CD8-positive, alpha-beta memory T cell (primary cell): ENCODE data around the gene KLHL42. TPM values are rescaled to one million over a fixed set of nuclear protein-coding genes. Genes with fewer than 3 reads are reported as not detected.
"Not testable (repeated sequence)": the region's sequence is repeated elsewhere in the genome, so short reads cannot be mapped to it uniquely, and the experiment has no call there.

ENCODE experiments used
- CTCF ChIA-PET: fragments of 350-600 bp; sonication (Branson Sonifier 250); formaldehyde crosslinking; loops from one replicate; lab custom pipeline; 2021; ENCODE audit warnings: antibody characterized with exemption; lab: Charles Lee
- POLR2A ChIA-PET: fragments of 350-600 bp; sonication (Branson Sonifier 250); formaldehyde crosslinking; loops from one replicate; lab custom pipeline; 2021; ENCODE audit warnings: antibody characterized with exemption; lab: Charles Lee
- DNase-seq, 5 donors: peaks; one replicate each; pipeline versions ENCODE4 v3.0.0 to v3.0.0-alpha.2; 2020 to 2022; ENCODE audit warnings: mixed read lengths in 1 of 5
- H3K27ac ChIP-seq: one replicate; pipeline ENCODE4 v1.7.0; 2013; ENCODE audit warnings: low read depth, mild to moderate bottlenecking, low read length, moderate library complexity
- H3K27me3 ChIP-seq: 2 replicates; pipeline ENCODE4 v1.7.0; 2013; ENCODE audit warnings: low read length, mild to moderate bottlenecking; ENCODE audit not compliant: insufficient read depth, poor library complexity, severe bottlenecking
- H3K36me3 ChIP-seq: 2 replicates; pipeline ENCODE4 v1.7.0; 2013; ENCODE audit warnings: mild to moderate bottlenecking, low read length, moderate library complexity; ENCODE audit not compliant: insufficient read depth
- H3K4me1 ChIP-seq: 2 replicates; pipeline ENCODE4 v1.7.0; 2013; ENCODE audit warnings: mild to moderate bottlenecking, low read length, moderate library complexity; ENCODE audit not compliant: insufficient read depth
- H3K4me3 ChIP-seq: 2 replicates; pipeline ENCODE4 v1.7.0; 2013; ENCODE audit warnings: mild to moderate bottlenecking, low read length
- H3K9me3 ChIP-seq: 2 replicates; pipeline ENCODE4 v1.7.0; 2013; ENCODE audit warnings: mild to moderate bottlenecking, low read length
- H3K27ac Mint-ChIP-seq, 8 donors: one replicate each; pipeline ENCODE4 v1.8.0; 2020 to 2021; ENCODE audit warnings: mixed read lengths in 8 of 8, mild to moderate bottlenecking in 6 of 8, inconsistent platforms in 3 of 8, moderate library complexity in 3 of 8
- H3K27me3 Mint-ChIP-seq, 2 donors: one replicate each; pipeline ENCODE4 v1.8.0; 2020 to 2021; ENCODE audit warnings: mixed read lengths in 2 of 2, mild to moderate bottlenecking in 1 of 2, moderate library complexity in 1 of 2
- H3K36me3 Mint-ChIP-seq, 3 donors: one replicate each; pipeline ENCODE4 v1.8.0; 2020 to 2021; ENCODE audit warnings: mixed read lengths in 3 of 3, inconsistent platforms in 1 of 3, mild to moderate bottlenecking in 1 of 3
- H3K4me1 Mint-ChIP-seq, 3 donors: one replicate each; pipeline ENCODE4 v1.8.0; 2020 to 2021; ENCODE audit warnings: mixed read lengths in 3 of 3, inconsistent platforms in 1 of 3, mild to moderate bottlenecking in 1 of 3
- H3K4me3 Mint-ChIP-seq, 7 donors: one replicate each; pipeline ENCODE4 v1.8.0; 2020 to 2021; ENCODE audit warnings: mixed read lengths in 7 of 7, mild to moderate bottlenecking in 6 of 7, moderate library complexity in 4 of 7, inconsistent platforms in 2 of 7
- H3K9me3 Mint-ChIP-seq, 5 donors: one replicate each; pipeline ENCODE4 v1.8.0; 2020 to 2022; ENCODE audit warnings: mixed read lengths in 5 of 5, mild to moderate bottlenecking in 3 of 5, moderate library complexity in 2 of 5, inconsistent platforms in 1 of 5
- polyA plus RNA-seq: library from polyadenylated mRNA; unstranded; fragments of 300-500 nt; fragmentation: Illumina TruSeq; gene quantifications from one replicate; pipeline ENCODE4 v1.2.3, GENCODE V29; 2021
- total RNA-seq, 2 experiments: library from RNA; stranded (reverse); gene quantifications; one replicate each; pipeline ENCODE4 v1.2.3, GENCODE V29; 2021

KLHL42 gene
- total and polyA plus RNA-seq, 3 experiments from 2014 or later: 9.5 to 14.1 (median 14.1) TPM

GRCh38 chr12:27840229-27840999, 60.4 kb downstream of the KLHL42 start:
- Mint-ChIP-seq H3K4me1 (no peaks in the 10 kb centered on the region), H3K4me3 (no peak overlapping the region), H3K27ac (peak overlapping the region in 1 of 8 donors; percentile 13), H3K9me3 (no peaks in the 10 kb centered on the region), H3K27me3 (no peaks in the 10 kb centered on the region), H3K36me3 (no peaks in the 10 kb centered on the region)
- no peaks in the 10 kb centered on the region for H3K9me3 ChIP-seq
- POLR2A ChIA-PET: no interaction called here
- no peak for DNase-seq
- CTCF ChIA-PET: no interaction called here
- H3K4me1 ChIP-seq: no peaks in the 10 kb centered on the region
- no peak overlapping the region for H3K27ac ChIP-seq
- H3K27me3 ChIP-seq: no peaks in the 10 kb centered on the region
- H3K4me3 ChIP-seq: no peak overlapping the region
- H3K36me3 ChIP-seq: no peaks in the 10 kb centered on the region

GRCh38 chr12:27841392-27841882, 61.4 kb downstream of the KLHL42 start:
- H3K27me3 ChIP-seq: no peaks in the 10 kb centered on the region
- Mint-ChIP-seq H3K27ac (no peak overlapping the region), H3K36me3 (no peaks in the 10 kb centered on the region), H3K9me3 (no peaks in the 10 kb centered on the region), H3K4me1 (no peaks in the 10 kb centered on the region), H3K27me3 (peaks cover 0 to 2% of the 10 kb centered on the region in 2 donors), H3K4me3 (no peak overlapping the region)
- no peaks in the 10 kb centered on the region for H3K36me3 ChIP-seq
- no peaks in the 10 kb centered on the region for H3K9me3 ChIP-seq
- no peaks in the 10 kb centered on the region for H3K4me1 ChIP-seq
- ChIA-PET POLR2A (no interaction called here), CTCF (no interaction called here)
- no peak for DNase-seq
- no peak overlapping the region for H3K27ac ChIP-seq
- H3K4me3 ChIP-seq: no peak overlapping the region

GRCh38 chr12:27843714-27844245, 63.7 kb downstream of the KLHL42 start:
- no peak for DNase-seq
- no peaks in the 10 kb centered on the region for H3K9me3 Mint-ChIP-seq
- H3K4me1 Mint-ChIP-seq: no peaks in the 10 kb centered on the region
- ChIA-PET POLR2A (no interaction called here), CTCF (interaction anchor here (1.2 kb wide), 1 partner anchor 22 kb away, joined by 3 read pairs; no protein-coding TSS in a partner anchor)
- Histone ChIP-seq H3K27me3 (no peaks in the 10 kb centered on the region), H3K36me3 (no peaks in the 10 kb centered on the region), H3K27ac (no peak overlapping the region), H3K4me3 (no peak overlapping the region), H3K4me1 (no peaks in the 10 kb centered on the region), H3K9me3 (no peaks in the 10 kb centered on the region)
- peaks cover 0 to 1% (median 0%) of the 10 kb centered on the region in 3 donors for H3K36me3 Mint-ChIP-seq
- H3K27me3 Mint-ChIP-seq: peaks cover 3 to 17% of the 10 kb centered on the region in 2 donors
- H3K4me3 Mint-ChIP-seq: no peak overlapping the region
- peak overlapping the region in 1 of 8 donors; percentile 10 for H3K27ac Mint-ChIP-seq

- no peak overlapping the region for H3K4me3 ChIP-seq
- POLR2A ChIA-PET: no interaction called here
- CTCF ChIA-PET: interaction anchor here (1.2 kb wide), 1 partner anchor 22 kb away, joined by 3 read pairs; no protein-coding TSS in a partner anchor
- H3K4me1 Mint-ChIP-seq: no peaks in the 10 kb centered on the region
- H3K4me1 ChIP-seq: no peaks in the 10 kb centered on the region
- peaks cover 0 to 5% (median 5%) of the 10 kb centered on the region in 3 donors for H3K36me3 Mint-ChIP-seq
- no peak overlapping the region for H3K4me3 Mint-ChIP-seq
- H3K27ac ChIP-seq: no peak overlapping the region
- no peak for DNase-seq
- no peaks in the 10 kb centered on the region for H3K9me3 ChIP-seq
- H3K27me3 Mint-ChIP-seq: peaks cover 3 to 21% of the 10 kb centered on the region in 2 donors
- peak overlapping the region in 1 of 8 donors; percentile 12 for H3K27ac Mint-ChIP-seq
- no peaks in the 10 kb centered on the region for H3K27me3 ChIP-seq
- H3K36me3 ChIP-seq: no peaks in the 10 kb centered on the region
- peaks cover 0 to 5% (median 0%) of the 10 kb centered on the region in 5 donors for H3K9me3 Mint-ChIP-seq
Measured at GRCh38 chr12:27844366-27845090, 64.5 kb downstream of the KLHL42 start.

GRCh38 chr12:27845187-27845586, 65.2 kb downstream of the KLHL42 start:
- H3K27me3 ChIP-seq: no peaks in the 10 kb centered on the region
- no peak overlapping the region for H3K4me3 ChIP-seq
- Mint-ChIP-seq H3K27me3 (peaks cover 3 to 24% of the 10 kb centered on the region in 2 donors), H3K9me3 (peaks cover 0 to 5% (median 4%) of the 10 kb centered on the region in 5 donors), H3K27ac (no peak overlapping the region), H3K36me3 (peaks cover 0 to 5% (median 5%) of the 10 kb centered on the region in 3 donors), H3K4me3 (no peak overlapping the region), H3K4me1 (no peaks in the 10 kb centered on the region)
- no peaks in the 10 kb centered on the region for H3K36me3 ChIP-seq
- no peak for DNase-seq
- no peak overlapping the region for H3K27ac ChIP-seq
- no peaks in the 10 kb centered on the region for H3K9me3 ChIP-seq
- CTCF ChIA-PET: interaction anchor here (1.2 kb wide), 1 partner anchor 23 kb away, joined by 3 read pairs; no protein-coding TSS in a partner anchor
- POLR2A ChIA-PET: no interaction called here
- no peaks in the 10 kb centered on the region for H3K4me1 ChIP-seq

GRCh38 chr12:27845706-27846105, 65.7 kb downstream of the KLHL42 start:
- H3K27me3 Mint-ChIP-seq: peaks cover 4 to 29% of the 10 kb centered on the region in 2 donors
- H3K4me1 Mint-ChIP-seq, H3K4me3 ChIP-seq, H3K27me3 ChIP-seq, H3K4me3 Mint-ChIP-seq, POLR2A ChIA-PET, H3K9me3 Mint-ChIP-seq, H3K9me3 ChIP-seq, H3K27ac Mint-ChIP-seq, H3K36me3 ChIP-seq, H3K36me3 Mint-ChIP-seq, DNase-seq, CTCF ChIA-PET, H3K4me1 ChIP-seq, H3K27ac ChIP-seq: not testable (repeated sequence)

DNA sequence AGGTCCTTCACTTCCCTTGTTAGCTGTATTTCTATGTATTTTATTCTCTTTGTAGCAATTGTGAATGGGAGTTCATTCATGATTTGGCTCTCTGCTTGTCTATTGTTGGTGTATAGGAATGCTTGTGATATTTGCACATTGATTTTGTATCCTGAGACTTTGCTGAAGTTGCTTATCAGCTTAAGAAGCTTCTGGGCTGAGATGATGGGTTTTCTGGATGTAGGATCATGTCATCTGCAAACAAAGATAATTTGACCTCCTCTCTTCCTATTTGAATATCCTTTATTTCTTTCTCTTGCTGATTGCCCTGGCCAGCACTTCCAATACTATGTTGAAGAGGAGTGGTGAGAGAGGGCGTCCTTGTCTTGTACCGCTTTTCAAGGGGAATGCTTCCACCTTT, 67.3 kb downstream of the KLHL42 start:
- H3K4me1 Mint-ChIP-seq, H3K36me3 ChIP-seq, CTCF ChIA-PET, H3K36me3 Mint-ChIP-seq, H3K4me1 ChIP-seq, H3K27ac ChIP-seq, DNase-seq, H3K27ac Mint-ChIP-seq, POLR2A ChIA-PET, H3K4me3 Mint-ChIP-seq, H3K27me3 ChIP-seq, H3K9me3 ChIP-seq, H3K4me3 ChIP-seq: not testable (repeated sequence)
- H3K27me3 Mint-ChIP-seq: peaks cover 10 to 29% of the 10 kb centered on the region in 2 donors
- H3K9me3 Mint-ChIP-seq: peaks cover 0 to 10% (median 5%) of the 10 kb centered on the region in 5 donors
